Right lobe of liver (tissue), 4 donors: ENCODE results near the gene SFTPD.
"Not testable (repeated sequence)": the region's sequence is repeated elsewhere in the genome, so short reads cannot be mapped to it uniquely, and the experiment has no call there.

ENCODE experiments used
- CTCF ChIP-seq, 4 donors: fragments of 200-600 bp in 3 of 4; fragments of 450-650 bp in 1 of 4; IDR thresholded peaks; one replicate each; pipeline versions ENCODE4 v1.5.1 to v1.8.0; 2016 to 2022; ENCODE audit warnings: antibody characterized with exemption in 4 of 4, mild to moderate bottlenecking in 2 of 4
- POLR2A ChIP-seq: fragments of 450-650 bp; IDR thresholded peaks from one replicate; pipeline ENCODE4 v1.6.1; 2017; ENCODE audit warnings: antibody characterized with exemption, mild to moderate bottlenecking
- donor health status: DM: no; HTN: no; CAD: no.
- donor health status: DM: no; HTN: no; CAD: no.
- donor health status: DM: no; HTN: yes; CAD: no.

DNA sequence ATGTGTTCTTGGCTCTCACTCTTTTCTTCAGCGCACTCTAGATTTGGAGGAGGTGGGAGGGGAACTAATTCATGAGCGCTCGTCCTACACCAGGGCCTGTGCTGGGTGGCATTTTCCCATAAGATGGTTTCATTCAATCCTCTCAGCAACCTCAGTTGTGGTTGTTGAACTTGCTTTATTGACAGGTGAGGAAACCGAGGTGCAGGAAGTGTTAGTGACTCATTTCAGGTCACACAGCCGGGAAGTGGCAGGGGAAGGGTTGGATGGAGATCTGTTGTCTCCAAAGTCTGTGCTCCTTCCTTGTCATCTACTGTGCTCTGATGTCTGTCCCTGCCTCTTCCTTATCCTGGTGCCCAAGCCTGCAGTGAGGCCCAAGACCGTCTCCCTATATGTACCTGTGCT lies 26.9 kb downstream of the SFTPD start:
- TF ChIP-seq CTCF (IDR thresholded peaks at IDR 0.05); POLR2A: not testable (repeated sequence)
